HUES6 (cell line): ENCODE results near the gene DACH2.
"Not testable (repeated sequence)": the region's sequence is repeated elsewhere in the genome, so short reads cannot be mapped to it uniquely, and the experiment has no call there.

Experiments
- H3K27ac ChIP-seq: 2 replicates; pipeline ENCODE4 v1.7.0; 2013; ENCODE audit warnings: low read depth, mild to moderate bottlenecking, low read length, inconsistent platforms
- H3K27me3 ChIP-seq: 2 replicates; pipeline ENCODE4 v1.6.1; 2013; ENCODE audit warnings: low read length; ENCODE audit not compliant: control insufficient read depth, insufficient read depth
- H3K36me3 ChIP-seq: 2 replicates; pipeline ENCODE4 v1.6.1; 2013; ENCODE audit warnings: low read length; ENCODE audit not compliant: control insufficient read depth, insufficient read depth
- H3K4me1 ChIP-seq: 2 replicates; pipeline ENCODE4 v1.6.1; 2013; ENCODE audit warnings: low read length; ENCODE audit not compliant: control insufficient read depth, insufficient read depth
- H3K4me3 ChIP-seq: 2 replicates; pipeline ENCODE4 v1.5.1; 2013; ENCODE audit warnings: low read depth, low read length
- H3K9ac ChIP-seq: one replicate; pipeline ENCODE4 v1.6.1; 2013; ENCODE audit warnings: mild to moderate bottlenecking, low read length
- H3K9me3 ChIP-seq: 2 replicates; pipeline ENCODE4 v1.6.1; 2013; ENCODE audit warnings: low read depth, low read length; ENCODE audit not compliant: control insufficient read depth, insufficient read depth

Gene DACH2

DNA sequence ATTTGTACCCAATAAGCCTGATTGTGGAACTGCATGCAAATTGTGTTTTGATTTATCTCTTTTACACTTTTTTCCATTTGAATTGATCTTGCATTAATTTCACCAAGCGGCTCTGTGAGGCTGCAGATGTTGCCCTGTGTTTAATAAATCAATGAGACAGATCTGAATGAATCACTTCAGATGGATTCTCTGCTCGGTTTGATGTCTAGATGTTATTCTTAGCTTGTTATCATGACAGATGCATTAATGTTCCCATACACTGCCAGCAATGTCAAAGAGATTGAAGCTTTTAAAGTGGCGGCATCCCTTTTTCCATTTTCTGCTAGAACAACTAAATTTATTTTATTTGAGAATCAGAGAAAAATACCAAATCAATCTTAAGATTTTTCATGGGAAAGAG, 6.3 kb downstream of the DACH2 start:
- no peaks in the 10 kb centered on the region for H3K9me3 ChIP-seq
- no peak overlapping the region for H3K27ac ChIP-seq
- peaks cover 19% of the 10 kb centered on the region for H3K27me3 ChIP-seq
- no peaks in the 10 kb centered on the region for H3K36me3 ChIP-seq
- H3K4me1 ChIP-seq = no peaks in the 10 kb centered on the region
- no peak overlapping the region for H3K9ac ChIP-seq
- no peak overlapping the region for H3K4me3 ChIP-seq

DNA sequence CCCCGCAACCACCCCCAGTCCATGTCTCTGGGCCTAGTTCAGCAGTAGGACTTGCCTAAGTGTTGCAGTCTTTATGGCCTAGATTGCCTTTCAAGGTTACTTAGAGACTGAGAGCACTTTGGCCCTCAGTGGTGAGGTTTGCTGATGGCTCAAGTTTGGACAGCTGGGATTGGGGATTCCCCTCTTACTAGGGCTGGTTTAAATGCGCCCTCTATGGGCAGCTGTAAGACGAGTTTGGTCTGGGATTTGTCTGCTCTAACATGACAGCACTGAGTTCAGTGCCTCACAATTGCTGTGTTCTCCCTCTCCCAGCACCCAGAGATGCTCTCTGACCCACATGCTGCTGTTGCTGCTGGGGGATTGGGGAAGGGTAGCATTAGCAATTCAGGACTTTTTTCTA, 23.1 kb downstream of the DACH2 start:
- H3K27ac ChIP-seq = no peak overlapping the region
- H3K9ac ChIP-seq = no peak overlapping the region
- no peaks in the 10 kb centered on the region for H3K4me1 ChIP-seq
- no peaks in the 10 kb centered on the region for H3K36me3 ChIP-seq
- no peaks in the 10 kb centered on the region; the same call in 1 of the 2 replicates for H3K27me3 ChIP-seq
- no peaks in the 10 kb centered on the region for H3K9me3 ChIP-seq
- no peak overlapping the region for H3K4me3 ChIP-seq

DNA sequence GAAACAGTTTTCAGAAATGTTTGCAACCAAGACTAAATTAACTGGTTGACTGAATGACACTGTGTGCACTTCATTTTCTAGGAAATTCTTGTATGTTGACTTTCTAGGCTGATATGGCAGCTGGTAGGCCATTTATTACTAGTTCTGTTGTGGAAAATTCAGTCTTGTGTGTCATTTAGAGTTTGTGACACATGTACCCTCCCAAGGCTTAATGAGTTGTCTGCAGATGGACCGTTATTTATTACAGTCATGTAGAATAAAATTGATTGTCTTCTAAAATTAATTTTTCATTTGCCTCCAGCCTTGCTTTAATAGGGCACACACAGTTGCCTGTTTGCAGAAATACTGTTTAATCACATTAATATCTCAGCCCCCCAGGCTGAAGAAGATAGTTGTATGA, 30.7 kb downstream of the DACH2 start:
- Histone ChIP-seq H3K27me3 (no peaks in the 10 kb centered on the region), H3K4me3 (no peak overlapping the region), H3K9ac (no peak overlapping the region), H3K4me1 (no peaks in the 10 kb centered on the region), H3K36me3 (no peaks in the 10 kb centered on the region), H3K27ac (no peak overlapping the region), H3K9me3 (no peaks in the 10 kb centered on the region)

DNA sequence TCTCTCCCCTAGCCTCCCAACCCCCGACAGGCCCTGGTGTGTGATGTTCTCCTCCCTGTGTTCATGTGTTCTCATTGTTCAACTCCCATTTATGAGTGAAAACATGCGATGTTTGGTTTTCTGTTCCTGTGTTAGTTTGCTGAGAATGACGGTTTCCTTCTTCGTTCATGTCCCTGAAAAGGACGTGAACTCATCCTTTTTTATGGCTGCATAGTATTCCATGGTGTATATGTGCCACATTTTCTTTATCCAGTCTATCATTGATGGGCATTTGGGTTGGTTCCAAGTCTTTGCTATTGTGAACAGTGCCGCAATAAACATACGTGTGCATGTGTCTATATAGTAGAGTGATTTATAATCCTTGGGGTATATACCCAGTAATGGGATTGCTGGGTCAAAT, 33.1 kb downstream of the DACH2 start:
- H3K4me3 ChIP-seq, H3K9me3 ChIP-seq, H3K4me1 ChIP-seq, H3K27me3 ChIP-seq, H3K9ac ChIP-seq, H3K27ac ChIP-seq, H3K36me3 ChIP-seq: not testable (repeated sequence)

DNA sequence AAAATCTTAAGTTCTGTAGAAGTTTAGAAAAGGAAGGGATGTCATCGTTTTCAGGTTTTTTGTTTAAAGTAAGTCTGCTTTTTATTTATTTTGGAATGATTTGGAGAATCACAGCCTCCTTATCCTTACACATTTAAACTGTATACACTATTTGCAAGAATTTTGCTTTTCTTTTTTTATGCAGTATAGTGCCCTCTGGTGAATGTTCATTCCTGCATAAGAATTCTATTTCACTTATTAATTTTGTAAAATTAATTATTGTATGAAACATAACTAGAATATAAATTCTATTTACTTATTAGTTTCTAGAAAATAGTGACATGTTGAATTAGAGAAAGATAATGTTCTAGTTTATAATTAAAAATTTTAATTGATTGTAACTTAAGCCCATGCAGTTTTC, 44.6 kb downstream of the DACH2 start:
- 0 out of 2 replicates have a peak, but pooled peaks cover 9% of the 10 kb centered on the region for H3K9me3 ChIP-seq
- no peaks in the 10 kb centered on the region; the same call in 1 of the 2 replicates for H3K27me3 ChIP-seq
- H3K4me1 ChIP-seq = no peaks in the 10 kb centered on the region
- no peak overlapping the region for H3K9ac ChIP-seq
- no peak overlapping the region for H3K27ac ChIP-seq
- H3K4me3 ChIP-seq = no peak overlapping the region
- no peaks in the 10 kb centered on the region for H3K36me3 ChIP-seq

DNA sequence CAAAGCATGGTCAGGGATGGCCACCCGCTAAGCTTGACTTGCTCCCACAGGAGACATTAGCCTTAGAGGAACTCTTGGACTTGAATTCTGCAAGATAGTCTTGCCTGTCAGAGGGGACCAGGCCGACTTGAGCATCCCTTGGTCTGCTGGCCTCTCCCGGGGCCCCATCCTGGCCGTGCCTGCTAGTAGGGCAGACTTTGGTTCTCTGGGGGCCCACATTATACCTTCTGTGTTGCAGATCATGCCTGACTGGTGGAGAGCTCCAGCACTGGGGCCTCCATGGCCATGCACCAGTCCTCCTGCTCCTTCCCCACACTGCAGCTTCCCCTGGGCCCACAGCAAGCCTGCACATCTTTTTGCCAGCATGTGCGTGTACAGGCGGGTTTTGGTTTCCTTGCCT, 46.5 kb downstream of the DACH2 start:
- Histone ChIP-seq H3K9ac (no peak overlapping the region), H3K4me3 (no peak overlapping the region), H3K9me3 (0 out of 2 replicates have a peak, but pooled peaks cover 9% of the 10 kb centered on the region), H3K27me3 (no peaks in the 10 kb centered on the region; the same call in 1 of the 2 replicates), H3K27ac (no peak overlapping the region), H3K4me1 (no peaks in the 10 kb centered on the region), H3K36me3 (no peaks in the 10 kb centered on the region)

DNA sequence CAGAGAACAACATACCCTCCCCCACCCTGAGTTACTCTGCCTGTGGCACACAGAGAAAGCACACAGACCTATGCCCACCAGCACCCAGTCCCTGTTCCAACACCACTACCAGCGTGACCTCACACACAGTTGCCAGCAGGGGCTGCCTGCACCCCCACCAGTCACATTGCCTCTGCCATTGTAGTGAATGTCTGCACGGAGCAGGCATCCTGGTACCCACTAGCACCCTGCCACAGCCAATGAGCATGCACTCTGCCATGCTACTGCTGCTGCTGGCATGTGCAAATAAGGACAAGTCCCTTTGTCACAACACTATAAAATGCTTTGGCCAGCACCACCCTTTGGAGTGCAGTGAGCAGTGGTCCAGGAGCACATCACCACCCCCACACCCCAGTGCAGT, 47.1 kb downstream of the DACH2 start:
- H3K4me3 ChIP-seq = no peak overlapping the region
- no peaks in the 10 kb centered on the region for H3K36me3 ChIP-seq
- H3K27ac ChIP-seq = no peak overlapping the region
- H3K9ac ChIP-seq = no peak overlapping the region
- H3K9me3 ChIP-seq = 0 out of 2 replicates have a peak, but pooled peaks cover 13% of the 10 kb centered on the region
- no peaks in the 10 kb centered on the region; the same call in 1 of the 2 replicates for H3K27me3 ChIP-seq
- H3K4me1 ChIP-seq = no peaks in the 10 kb centered on the region

DNA sequence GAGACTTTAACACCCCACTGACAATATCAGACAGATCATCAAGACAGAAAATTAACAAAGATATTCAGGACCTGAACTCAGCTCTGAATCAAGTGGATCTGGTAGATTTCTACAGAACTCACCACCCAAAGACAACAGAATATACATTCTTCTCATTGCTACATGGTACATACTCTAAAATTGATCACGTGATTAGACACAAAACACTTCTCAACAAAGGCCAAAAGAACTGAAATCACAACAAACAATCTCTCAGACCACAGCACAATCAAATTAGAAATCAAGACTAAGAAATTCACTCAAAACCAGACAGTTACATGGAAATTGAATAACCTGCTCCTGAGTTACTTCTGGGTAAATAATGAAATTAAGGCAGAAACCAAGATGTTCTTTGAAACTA, 49.6 kb downstream of the DACH2 start:
- Histone ChIP-seq H3K27me3 (no peaks in the 10 kb centered on the region; the same call in 1 of the 2 replicates), H3K9me3 (0 out of 2 replicates have a peak, but pooled peaks cover 13% of the 10 kb centered on the region), H3K9ac (no peak overlapping the region), H3K36me3 (no peaks in the 10 kb centered on the region), H3K4me1 (no peaks in the 10 kb centered on the region), H3K4me3 (no peak overlapping the region), H3K27ac (no peak overlapping the region)

DNA sequence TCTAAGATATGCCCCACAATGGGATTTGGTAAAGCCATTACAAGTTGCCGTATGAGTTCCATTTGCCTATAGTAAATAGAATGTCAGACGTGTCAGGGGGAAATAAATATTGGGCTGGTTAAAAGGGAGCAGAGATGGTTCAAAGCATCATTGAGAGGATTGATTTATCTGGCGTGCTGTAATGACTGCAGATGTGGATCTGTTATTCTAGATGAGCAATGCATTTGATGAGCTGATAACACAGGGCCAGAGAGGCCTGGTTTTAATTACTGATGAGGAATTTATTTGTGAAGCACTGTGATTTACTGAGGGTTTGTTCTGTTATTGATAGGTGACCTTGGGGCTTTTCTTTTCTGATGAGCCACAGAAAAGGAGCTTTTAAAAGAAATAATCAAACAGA, 62.5 kb downstream of the DACH2 start:
- H3K4me1 ChIP-seq = no peaks in the 10 kb centered on the region
- no peak overlapping the region for H3K9ac ChIP-seq
- H3K27me3 ChIP-seq = no peaks in the 10 kb centered on the region; the same call in 1 of the 2 replicates
- H3K36me3 ChIP-seq = no peaks in the 10 kb centered on the region
- H3K9me3 ChIP-seq = no peaks in the 10 kb centered on the region
- H3K27ac ChIP-seq = no peak overlapping the region
- no peak overlapping the region for H3K4me3 ChIP-seq

DNA sequence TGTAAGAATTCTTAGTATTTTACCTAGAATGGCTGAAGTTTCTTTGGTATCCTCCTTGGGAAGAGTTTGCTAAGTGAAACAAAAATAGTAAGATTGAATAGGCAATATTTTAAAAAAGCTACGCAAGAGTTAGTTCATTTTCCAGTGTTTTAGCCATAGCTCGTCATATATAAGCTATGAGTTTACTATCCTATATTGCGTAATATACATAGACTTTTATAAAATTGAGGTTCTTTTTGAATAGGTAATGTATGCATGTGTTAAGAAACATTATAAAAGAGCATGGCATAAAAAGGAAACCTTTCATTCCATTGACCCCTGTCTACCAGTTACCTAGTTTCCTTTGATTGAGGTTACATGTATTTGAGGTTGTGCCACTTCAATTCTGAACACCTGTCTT, 67.0 kb downstream of the DACH2 start:
- H3K4me1 ChIP-seq = no peaks in the 10 kb centered on the region
- no peaks in the 10 kb centered on the region; the same call in 1 of the 2 replicates for H3K27me3 ChIP-seq
- H3K4me3 ChIP-seq = no peak overlapping the region
- no peak overlapping the region for H3K9ac ChIP-seq
- no peak overlapping the region for H3K27ac ChIP-seq
- H3K36me3 ChIP-seq = no peaks in the 10 kb centered on the region
- H3K9me3 ChIP-seq = no peaks in the 10 kb centered on the region

DNA sequence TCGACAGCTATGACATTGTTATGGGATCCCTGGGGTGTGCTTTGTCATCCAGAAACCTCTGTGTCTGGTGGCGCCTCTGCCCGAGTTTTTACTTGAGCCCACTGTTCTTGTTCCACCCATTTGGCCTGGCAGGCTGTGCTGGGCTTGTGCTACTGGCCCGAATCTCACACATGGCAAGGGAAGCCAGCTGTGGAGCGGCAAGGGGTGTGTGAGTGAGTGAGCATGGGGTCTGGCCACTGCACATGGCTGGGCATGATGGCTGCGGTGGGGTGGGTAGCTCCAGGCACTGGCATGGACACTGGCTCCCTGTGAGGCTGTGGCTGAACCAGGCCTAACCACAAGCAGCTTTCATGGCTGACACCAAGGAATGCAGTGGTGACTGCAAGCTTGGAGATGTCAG, 89.2 kb downstream of the DACH2 start:
- H3K27ac ChIP-seq = no peak overlapping the region
- peaks cover 28% of the 10 kb centered on the region for H3K9me3 ChIP-seq
- no peaks in the 10 kb centered on the region for H3K4me1 ChIP-seq

DNA sequence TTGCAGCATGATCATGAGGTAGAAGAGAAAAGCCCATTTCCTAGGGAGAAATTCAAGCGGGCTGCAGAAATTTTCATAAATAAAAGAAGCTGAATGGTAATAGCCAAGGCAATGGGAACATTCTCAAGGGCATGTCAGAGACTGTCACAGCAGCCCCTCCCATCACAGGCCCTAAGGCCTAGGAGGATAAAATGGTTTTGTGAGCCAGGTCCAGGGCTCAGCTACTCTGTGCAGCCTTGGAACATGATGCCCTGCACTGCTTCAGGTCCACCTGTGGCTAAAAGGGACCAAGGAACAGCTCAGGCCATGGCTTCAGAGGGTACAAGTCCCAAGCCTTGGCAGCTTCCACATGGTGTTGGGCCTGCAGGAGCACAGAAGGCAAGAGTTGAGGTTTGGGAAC, 93.3 kb downstream of the DACH2 start:
- no peak overlapping the region for H3K4me3 ChIP-seq
- H3K27me3 ChIP-seq = no peaks in the 10 kb centered on the region
- H3K9me3 ChIP-seq = peaks cover 36% of the 10 kb centered on the region
- H3K4me1 ChIP-seq = no peaks in the 10 kb centered on the region
- H3K36me3 ChIP-seq = no peaks in the 10 kb centered on the region
- no peak overlapping the region for H3K27ac ChIP-seq
- no peak overlapping the region for H3K9ac ChIP-seq

More for the DNA sequence above, 89.2 kb downstream of the DACH2 start:
- H3K36me3 ChIP-seq = no peaks in the 10 kb centered on the region
- H3K9ac ChIP-seq = no peak overlapping the region
- H3K27me3 ChIP-seq = no peaks in the 10 kb centered on the region
- H3K4me3 ChIP-seq = no peak overlapping the region
